ENCODE data around the gene MINDY1. TPM values are rescaled to one million over a fixed set of nuclear protein-coding genes. Genes with fewer than 3 reads are reported as not detected.

Gene MINDY1, protein sequence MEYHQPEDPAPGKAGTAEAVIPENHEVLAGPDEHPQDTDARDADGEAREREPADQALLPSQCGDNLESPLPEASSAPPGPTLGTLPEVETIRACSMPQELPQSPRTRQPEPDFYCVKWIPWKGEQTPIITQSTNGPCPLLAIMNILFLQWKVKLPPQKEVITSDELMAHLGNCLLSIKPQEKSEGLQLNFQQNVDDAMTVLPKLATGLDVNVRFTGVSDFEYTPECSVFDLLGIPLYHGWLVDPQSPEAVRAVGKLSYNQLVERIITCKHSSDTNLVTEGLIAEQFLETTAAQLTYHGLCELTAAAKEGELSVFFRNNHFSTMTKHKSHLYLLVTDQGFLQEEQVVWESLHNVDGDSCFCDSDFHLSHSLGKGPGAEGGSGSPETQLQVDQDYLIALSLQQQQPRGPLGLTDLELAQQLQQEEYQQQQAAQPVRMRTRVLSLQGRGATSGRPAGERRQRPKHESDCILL
- 0.55 and 1.1 TPM in 2 replicates for polyA plus RNA-seq

GRCh38 chr1:151006327-151007052 lies at the start of gene MINDY1:
MINDY1 (minus strand) TSS chr1:151006902; CDS start chr1:151002617, 4,285 bp downstream.

DNA sequence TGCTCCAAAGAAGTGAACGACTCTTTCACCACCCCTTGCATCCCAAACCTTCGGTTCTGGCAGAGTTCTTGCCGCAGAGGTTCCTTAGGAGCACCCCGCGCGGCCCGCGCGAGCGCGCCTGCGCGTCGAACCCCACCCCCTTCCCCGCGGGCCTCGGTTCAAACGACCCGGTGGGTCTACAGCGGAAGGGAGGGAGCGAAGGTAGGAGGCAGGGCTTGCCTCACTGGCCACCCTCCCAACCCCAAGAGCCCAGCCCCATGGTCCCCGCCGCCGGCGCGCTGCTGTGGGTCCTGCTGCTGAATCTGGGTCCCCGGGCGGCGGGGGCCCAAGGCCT lies 40.9 kb upstream of the MINDY1 start, which contains the start of gene C1orf56:
Gene C1orf56, plus strand, starts transcription at position 161 of the 334 bp plus-strand sequence. Its CDS starts 97 bp downstream, at position 258.

DNA sequence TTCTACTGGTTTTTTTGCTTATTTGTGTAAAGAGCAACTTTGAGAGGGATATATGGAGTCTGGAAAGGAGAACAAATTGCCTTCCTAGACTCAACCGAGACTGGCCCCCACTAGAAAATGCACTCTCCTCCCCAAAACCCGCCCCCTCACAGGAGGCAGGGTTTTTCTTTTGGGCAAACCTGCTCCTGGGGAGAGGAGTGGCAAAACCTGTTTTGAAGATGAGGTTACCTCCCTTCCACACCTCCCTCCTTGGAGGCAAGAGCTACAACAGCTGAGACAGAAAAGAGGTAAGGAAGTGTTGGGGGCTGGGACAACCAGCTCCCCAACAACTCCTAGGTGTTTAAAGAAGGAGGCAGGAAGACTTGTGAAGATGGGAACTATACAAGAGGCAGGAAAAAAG lies 29.7 kb upstream of the MINDY1 start, which contains the start of gene BNIPL:
Gene BNIPL, plus strand, starts transcription at position 231 of the 400 bp plus-strand sequence. Its CDS starts 140 bp downstream, at position 371.

DNA sequence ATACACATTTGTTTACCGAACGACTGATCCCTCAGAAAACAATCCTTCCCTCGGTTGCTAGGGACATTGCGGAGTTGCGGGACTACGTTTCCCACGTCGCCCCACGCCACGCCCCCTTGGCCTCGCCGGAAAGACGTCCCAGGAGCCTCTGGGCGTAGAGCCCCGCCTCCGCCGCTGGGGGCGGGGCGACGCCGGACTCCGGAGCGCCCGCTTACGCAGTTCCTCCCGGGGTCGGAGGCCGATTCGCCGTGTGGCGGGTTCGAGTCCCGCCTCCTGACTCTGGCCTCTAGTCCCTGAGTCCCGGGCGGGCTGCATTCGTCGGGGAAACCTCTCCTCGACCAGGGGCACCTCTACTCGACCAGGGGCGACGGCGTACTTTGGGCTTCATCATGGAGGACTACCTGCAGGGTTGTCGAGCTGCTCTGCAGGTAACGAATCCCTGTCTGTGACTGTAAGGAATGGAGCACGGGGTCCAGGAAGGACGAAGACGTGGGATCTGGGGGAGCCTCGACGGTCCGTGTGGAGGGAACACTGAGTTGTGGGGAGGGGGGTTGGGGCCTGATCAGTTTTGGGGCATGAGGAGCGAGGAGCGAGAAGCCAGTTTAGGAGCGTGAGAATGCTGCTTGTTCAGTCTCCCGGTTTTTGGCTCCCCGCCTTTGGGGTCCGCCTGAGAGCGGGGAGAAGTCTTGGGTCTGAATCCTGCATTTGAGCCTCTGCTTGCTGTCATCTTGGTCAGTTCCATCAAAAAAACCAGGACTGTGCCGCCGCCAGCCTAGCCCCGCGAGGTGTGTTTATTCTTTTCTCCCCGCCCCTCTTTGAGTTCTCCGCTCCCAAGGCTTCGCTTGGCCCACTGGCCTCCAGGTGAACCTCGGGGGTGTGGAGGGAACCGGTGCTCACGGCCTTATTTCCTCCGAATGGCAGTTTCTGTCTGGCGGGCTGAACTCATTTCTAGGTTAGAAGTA lies 1.8 kb upstream of the MINDY1 start, which contains the start of gene PRUNE1:
Gene PRUNE1, plus strand, starts transcription at position 206 of the 962 bp plus-strand sequence. Its CDS starts 184 bp downstream, at position 390.

DNA sequence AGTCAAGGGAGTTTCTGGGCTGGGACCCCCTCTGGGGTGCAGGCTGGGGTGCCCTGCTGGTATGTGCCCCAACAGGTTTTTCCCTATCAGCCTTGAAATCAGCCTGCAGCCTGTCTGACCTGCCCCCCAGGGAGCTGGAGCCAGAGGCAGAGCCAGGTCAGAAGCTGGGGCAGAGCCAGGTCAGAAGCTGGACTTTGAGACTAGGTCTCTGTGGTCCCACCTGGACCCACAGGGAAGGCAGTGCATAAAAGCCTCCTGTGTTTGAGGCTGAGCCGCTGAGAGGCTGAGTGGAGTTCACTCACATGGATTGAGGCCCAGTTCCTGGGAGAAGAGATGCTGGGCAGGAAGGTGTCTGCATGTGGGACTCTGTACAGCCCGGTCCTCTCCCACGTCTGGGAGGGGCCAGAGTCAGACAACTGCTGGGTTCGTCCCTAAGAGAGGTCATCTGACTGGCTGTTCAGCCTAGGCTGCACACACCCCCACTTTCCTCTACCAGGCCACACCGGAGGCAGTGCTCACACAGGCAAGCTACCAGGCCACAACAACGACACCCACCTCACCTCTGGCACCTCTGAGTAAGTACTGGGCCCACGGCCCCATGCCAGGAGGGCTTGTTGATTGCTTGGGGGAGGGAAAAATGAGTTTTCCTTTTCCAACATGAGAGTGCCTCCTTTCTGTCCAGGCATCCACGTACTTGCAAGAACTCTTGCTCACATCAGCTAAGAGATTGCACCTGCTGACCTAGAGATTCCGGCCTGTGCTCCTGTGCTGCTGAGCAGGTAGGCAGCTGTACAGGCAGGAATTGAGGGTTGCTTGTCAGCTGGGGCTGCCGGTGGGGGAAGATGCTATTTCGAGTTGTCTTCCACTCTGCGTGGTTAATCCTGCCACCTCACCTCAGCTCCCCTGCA lies 24.6 kb downstream of the MINDY1 start, which contains the start of gene ANXA9:
Gene ANXA9, plus strand, starts transcription at position 488 of the 908 bp plus-strand sequence. CDS start 814 bp downstream, outside the sequence.

DNA sequence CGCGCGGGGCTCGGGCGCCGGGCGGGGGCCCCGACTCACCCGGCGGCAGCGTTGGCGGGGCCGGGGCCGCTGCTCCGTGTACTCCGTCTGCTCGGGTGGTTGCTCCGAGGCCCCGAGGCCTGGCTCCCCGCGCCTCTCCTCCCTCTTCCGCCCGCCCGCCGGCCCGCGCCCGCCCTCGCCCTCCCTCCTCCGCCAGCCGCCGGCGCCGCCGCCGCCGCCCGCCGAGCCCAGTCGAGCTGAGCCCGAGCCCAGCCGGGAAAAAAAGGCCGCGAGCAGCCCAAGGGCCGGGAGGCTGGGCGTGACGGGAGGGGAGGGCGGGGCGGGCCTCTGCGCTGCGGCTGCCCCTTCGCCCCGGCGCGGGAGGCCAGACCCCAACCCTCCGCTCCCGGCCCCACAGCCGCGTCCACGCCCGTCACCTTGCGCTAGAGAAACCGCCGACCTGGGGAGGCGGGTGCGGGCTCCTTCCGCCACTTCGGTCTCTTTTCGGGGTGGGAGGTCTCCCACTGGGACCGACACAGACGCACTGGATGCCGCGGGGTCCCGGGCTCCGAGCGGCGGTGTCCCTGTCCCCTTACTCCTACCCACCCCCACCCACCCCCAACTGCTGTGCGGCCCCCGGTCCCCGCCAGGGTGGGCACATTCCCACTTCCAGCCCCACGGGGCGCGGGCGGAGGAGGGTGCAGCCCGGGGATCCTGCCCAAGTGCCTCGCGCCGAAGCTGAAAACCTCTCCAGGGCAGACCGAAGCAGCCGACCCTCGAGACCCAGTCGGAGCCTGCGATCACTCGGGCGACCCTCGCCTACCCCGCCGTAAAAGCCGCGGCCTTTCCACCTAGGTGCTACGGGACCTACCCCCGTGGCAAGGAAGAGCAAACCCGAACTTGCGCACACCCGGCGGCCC lies 31.9 kb downstream of the MINDY1 start, which contains the start of gene CERS2:
Gene CERS2, minus strand, starts transcription at position 256 of the 899 bp plus-strand sequence. CDS start 5,745 bp downstream, outside the sequence.

Other genes with a start within 250 kb of the MINDY1 start
- gene CTSS, start 241.1 kb downstream of the MINDY1 start, polyA plus RNA-seq: 0.66 and 1.7 TPM in 2 replicates
- 3.8 and 11.7 TPM in 2 replicates for gene CTSK, start 198.6 kb downstream of the MINDY1 start, polyA plus RNA-seq
- 13.5 and 18.7 TPM in 2 replicates for gene ARNT, start 130.3 kb downstream of the MINDY1 start, polyA plus RNA-seq
- gene CTXND2, start 119.8 kb downstream of the MINDY1 start, polyA plus RNA-seq: not detected in 2 replicates
- 7.4 and 12.1 TPM in 2 replicates for gene SETDB1, start 80.5 kb downstream of the MINDY1 start, polyA plus RNA-seq
- gene CERS2, start 32.1 kb downstream of the MINDY1 start, polyA plus RNA-seq: 2.0 and 2.5 TPM in 2 replicates
- not detected in 2 replicates for gene ANXA9, start 24.6 kb downstream of the MINDY1 start, polyA plus RNA-seq
- 13.0 and 22.9 TPM in 2 replicates for gene PRUNE1, start 1.5 kb upstream of the MINDY1 start, polyA plus RNA-seq
- gene BNIPL, start 29.7 kb upstream of the MINDY1 start, polyA plus RNA-seq: 0.26 and 0.60 TPM in 2 replicates
- gene C1orf56, start 40.8 kb upstream of the MINDY1 start, polyA plus RNA-seq: 12.8 and 18.3 TPM in 2 replicates
- gene CDC42SE1, start 52.7 kb upstream of the MINDY1 start, polyA plus RNA-seq: 11.7 and 17.5 TPM in 2 replicates
- gene MLLT11, start 53.5 kb upstream of the MINDY1 start, polyA plus RNA-seq: 149 and 204 TPM in 2 replicates
- 3.0 and 6.1 TPM in 2 replicates for gene GABPB2, start 63.9 kb upstream of the MINDY1 start, polyA plus RNA-seq
- gene SEMA6C, start 139.7 kb upstream of the MINDY1 start, polyA plus RNA-seq: 0.95 and 2.5 TPM in 2 replicates
- gene TNFAIP8L2, start 149.7 kb upstream of the MINDY1 start, polyA plus RNA-seq: not detected in 2 replicates
- gene LYSMD1, start 159.0 kb upstream of the MINDY1 start, polyA plus RNA-seq: 19.2 and 19.6 TPM in 2 replicates
- gene SCNM1, start 159.2 kb upstream of the MINDY1 start, polyA plus RNA-seq: 138 and 168 TPM in 2 replicates
- gene TMOD4, start 169.1 kb upstream of the MINDY1 start, polyA plus RNA-seq: not detected in 2 replicates
- 9.7 and 12.8 TPM in 2 replicates for gene VPS72, start 183.3 kb upstream of the MINDY1 start, polyA plus RNA-seq
- 2.9 and 3.3 TPM in 2 replicates for gene PIP5K1A, start 191.7 kb upstream of the MINDY1 start, polyA plus RNA-seq
- 80.4 and 119 TPM in 2 replicates for gene PSMD4, start 247.8 kb upstream of the MINDY1 start, polyA plus RNA-seq

Measured in Purkinje cell (primary cell).